GM18507 (cell line): Measurements from ENCODE around the gene CPED1.

ENCODE experiments used
- DNase-seq: peaks from one replicate; pipeline ENCODE4 v3.0.0; 2011; ENCODE audit warnings: low read depth; ENCODE audit not compliant: insufficient read length; ENCODE audit errors: extremely low spot score
- FAIRE-seq: peaks from 2 replicates; lab custom pipeline; 2011; peaks lifted over from hg19 to GRCh38; lab: Jason Lieb, UNC

CPED1 gene

DNA sequence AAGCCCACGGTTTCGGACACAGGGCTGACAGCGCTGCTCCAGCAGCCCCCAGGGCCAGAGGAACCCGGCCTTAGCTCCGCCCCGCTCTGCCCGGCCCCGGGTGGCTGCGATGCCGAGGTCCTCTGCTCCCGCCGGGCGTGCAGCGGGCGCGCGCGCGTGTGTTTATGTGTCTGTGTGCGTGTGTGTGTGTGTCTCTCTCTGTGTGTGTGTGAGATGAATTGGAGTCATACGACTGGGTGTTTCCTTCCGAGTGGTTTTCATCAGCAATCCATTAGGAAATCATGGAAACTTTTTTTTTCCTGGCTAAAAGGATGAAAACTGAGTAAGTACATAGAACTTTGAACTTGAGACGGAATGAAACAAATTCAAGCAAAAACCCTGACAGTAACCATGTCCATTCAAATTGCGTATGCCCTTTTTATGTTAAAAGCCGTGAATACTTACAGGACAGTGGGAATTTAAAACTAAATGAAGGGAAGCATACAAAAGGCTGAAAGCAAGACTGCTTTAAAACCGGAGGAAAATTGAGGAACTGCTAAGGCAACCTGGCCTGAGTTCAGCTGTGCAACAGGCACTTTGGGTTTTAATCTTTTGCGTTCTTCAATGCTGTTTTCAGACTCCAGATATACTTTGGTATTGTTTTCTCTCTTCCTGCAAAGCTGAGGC, at the start of gene CPED1:
Gene CPED1 (plus strand): TSS at position 121 of the 666 bp plus-strand sequence. CDS start 911 bp downstream, outside the sequence.
- DNase-seq (peak; percentile 15), FAIRE-seq (peak; percentile 31)

DNA sequence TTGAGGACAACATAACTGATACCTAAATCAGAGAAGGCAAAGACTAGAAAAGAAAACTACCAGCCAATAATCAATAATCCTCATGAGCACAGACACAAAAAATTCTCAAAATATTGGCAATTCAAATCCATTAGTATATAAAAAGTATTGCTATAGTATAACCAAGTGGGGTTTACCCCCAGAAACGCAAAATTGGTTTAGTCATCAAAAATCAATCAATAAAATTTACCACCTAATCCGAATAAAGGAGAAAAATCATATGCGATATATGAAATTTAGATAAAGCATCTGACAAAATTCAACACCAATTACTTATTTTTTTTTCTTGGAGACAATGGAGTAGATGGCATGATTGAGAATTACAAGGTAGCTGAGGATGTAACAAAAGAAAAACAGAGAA, 49.2 kb upstream of the CPED1 start:
- DNase-seq (no peak), FAIRE-seq (no peak)

DNA sequence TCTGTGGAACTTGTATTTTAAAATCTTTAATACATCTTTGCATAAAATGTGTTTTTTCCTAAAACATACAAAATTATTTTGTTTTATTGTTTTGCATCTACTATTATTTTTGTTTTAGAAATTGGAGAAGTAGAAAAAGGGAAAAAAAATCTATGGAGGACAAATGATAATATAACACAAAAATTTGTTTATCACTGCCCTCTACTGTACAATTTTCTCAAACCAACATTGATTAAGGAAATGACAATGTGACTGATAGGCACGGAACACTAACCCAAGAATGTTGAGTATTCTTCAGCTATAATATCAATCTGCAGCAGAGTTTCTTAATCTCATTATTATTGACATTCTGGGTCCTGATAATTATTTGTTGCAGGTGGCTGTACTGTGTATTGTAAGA, 47.4 kb upstream of the CPED1 start:
- FAIRE-seq (peak; percentile 88), DNase-seq (no peak)

DNA sequence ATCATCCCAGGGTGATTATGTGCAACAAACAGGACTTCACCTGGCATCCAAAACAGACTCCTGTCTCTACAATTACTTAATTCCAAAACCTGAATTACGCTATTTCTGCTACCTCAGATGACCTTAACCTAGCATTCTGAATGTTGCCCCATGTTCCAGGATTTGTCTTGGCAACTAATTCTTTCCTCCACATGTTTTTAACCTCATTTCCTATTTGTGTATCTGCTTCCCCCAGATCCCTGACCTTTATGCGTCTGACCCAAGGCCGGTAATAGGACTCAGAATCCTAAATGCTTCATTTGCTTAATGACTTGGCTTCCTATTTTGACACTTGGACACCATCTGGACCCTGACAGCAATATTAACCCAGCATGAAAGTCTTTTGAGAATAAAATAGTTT, 46.7 kb upstream of the CPED1 start:
- DNase-seq (no peak), FAIRE-seq (no peak)

DNA sequence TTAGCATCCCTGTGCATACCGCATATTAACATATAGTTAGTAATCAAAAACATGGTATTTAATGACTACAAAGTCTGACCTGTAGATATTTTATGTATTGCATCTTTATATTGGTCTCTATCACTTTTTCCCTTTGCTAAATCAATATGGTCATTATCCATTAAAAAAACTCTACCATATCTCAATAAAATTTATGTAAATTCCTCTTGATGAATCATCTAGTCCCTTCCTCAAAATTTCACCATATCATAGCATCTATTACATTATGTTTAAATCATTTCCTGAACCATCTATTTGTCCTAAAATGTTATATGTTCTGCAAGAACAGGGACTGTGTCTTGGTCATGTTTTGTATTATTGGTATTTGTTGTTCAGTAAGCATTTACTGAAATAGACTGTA, 45.6 kb upstream of the CPED1 start:
- no peak for DNase-seq
- no peak for FAIRE-seq

DNA sequence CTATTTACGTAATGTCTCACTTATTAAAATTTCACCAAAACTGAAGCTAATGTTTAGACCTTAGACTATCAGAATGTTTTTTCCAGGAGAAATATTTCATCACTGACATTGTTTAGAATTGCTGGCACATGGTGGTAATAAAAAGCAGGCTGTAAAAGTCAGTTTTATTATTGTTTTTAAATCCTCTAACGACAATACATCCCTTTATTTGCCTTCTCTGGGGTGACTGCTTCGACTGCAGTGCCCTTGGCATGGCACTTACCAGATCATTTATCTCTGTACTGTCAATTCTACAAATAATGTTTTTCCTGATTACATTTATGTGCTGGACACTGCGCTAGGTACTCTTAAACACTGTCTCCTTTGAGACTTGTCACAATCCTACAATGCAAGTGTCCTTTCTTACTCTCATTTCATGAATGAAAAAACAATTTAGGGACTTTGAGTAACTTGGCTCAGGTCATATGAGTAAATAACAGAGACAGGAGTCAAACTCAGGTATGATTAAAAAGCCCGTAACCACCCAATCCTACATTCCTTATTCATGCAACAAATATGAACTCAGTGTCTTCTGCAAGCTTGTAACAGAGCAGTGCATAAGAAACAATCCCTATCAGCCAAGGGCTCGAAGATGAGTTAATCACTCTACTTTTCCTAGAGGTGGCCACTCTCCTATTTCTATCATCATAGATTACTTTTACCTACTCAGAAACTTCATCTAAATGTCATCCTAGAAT, 43.5 kb upstream of the CPED1 start:
- no peak for FAIRE-seq
- no peak for DNase-seq

DNA sequence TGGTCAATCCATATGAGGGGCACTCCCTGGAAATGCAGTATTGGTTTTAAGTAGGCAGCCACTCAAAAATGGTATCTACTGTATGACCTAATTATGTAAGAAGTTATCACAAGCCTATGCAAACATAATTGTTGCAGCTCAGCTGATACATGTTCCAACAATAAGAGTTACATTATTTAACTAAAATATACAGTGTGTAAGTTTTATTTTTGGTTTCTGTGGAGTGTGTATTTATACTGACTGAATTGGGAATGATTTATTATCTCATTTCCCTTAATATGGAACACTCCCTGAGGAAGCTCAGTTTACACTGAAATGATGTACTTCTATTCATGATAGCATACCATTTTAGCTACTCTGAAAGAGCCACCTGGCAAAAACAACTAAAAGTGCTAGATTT, 40.5 kb upstream of the CPED1 start:
- no peak for DNase-seq
- no peak for FAIRE-seq

DNA sequence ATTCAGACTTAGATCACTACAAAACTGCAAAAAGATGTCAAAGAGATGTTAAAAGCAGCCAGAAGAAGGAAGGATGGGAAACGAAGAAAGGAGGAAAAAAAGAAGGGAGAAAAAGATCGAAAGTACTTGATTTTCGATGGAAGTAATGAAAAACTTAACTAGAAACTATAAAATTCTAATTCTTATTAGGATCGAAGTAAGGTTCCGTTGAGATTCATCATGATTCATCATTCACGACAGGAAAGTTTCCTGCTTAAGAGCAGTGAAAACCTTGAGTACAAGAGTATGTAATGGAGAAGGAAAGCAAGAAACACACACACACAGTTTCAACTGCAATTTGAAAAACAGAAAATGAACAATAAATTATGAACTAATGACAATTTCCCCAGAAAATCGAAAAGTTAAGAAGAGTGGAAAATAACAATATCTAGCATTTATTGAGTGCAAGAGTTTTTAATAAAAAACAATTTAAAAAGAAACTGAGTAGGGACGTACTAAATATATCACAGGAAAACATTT, 39.1 kb upstream of the CPED1 start:
- no peak for DNase-seq

DNA sequence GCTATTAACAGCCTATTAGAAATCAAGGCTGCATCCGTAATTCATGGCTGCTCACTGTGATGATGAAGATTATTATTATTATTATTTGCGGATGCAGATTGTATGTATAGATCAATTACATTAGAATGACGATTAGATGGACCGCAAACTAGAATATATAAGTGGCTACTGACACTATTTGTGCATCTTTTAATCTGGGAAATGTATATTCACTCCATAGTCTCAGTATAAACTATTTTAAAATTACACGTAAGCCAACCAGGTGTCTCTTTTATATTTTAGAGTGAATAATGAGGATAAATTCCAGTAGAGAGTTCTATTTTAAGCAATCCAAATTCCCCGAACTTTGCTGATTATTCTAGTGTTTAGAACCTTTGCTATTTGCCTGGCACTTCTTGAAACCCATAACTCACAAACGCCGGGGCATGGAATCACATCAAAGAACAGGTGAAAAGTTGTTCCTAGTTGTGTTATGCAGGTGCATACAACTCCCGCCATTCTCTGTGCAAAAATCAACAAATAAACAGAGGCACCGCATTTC, 38.4 kb upstream of the CPED1 start:
- DNase-seq, result no peak
- FAIRE-seq, result no peak

More for the DNA sequence above, 39.1 kb upstream of the CPED1 start:
- no peak for FAIRE-seq

DNA sequence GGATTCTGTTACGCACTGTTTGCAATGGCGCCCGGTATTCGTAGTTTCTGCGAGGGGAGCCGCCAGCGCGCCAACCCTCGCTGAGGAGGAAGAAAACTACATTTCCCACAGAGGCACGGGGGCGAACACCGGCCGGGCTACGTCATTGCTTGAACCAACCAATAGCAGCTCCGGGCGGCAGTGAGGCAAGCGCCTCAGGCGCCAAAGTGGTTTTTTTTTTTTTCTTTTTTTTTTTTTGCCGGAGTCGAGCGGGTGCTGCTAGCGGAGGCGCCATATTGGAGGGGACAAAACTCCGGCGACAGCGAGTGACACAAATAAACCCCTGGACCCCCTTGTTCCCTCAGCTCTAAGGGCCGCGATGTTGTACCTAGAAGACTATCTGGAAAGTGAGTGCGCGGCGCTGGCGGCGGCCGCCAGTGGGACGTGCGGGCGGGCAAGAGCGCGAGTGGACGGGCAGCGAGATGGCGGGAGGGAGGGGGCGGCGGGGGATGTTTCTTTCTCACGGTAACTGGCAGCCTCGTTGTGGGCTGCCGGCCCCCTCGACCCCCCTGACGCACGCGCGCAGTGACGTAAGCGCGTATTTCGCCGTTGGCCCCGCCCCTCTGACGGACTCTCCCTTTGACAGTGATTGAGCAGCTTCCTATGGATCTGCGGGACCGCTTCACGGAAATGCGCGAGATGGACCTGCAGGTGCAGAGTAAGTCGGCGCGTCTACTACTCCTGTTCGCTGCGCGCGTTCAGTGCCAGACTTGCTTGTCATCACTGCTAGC, 37.8 kb upstream of the CPED1 start, which contains the start of gene ING3:
Gene ING3 (plus strand): TSS at position 239 of the 770 bp plus-strand sequence. CDS start 120 bp downstream, at position 359.
- FAIRE-seq, result peak; percentile 98
- DNase-seq, result peak; percentile 74

DNA sequence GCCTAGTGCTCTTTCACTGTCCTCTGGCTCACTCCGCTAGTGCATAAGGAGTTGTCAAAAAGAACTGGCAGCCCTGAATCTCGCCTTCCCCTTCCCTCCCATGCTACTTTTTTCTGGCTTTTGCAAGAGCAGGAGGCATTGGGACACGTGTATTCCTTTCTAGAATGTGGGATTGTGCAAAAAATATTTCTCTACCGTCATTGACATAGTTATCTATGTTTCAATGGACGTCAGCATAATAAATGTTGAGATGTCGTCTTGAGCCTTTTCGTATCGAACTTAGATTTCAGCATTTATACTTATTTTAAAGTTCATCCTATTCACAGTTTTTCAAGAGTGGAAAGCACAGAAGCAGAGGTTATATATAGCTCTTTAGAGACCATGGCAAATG, 37.2 kb upstream of the CPED1 start:
- no peak for DNase-seq
- no peak for FAIRE-seq

DNA sequence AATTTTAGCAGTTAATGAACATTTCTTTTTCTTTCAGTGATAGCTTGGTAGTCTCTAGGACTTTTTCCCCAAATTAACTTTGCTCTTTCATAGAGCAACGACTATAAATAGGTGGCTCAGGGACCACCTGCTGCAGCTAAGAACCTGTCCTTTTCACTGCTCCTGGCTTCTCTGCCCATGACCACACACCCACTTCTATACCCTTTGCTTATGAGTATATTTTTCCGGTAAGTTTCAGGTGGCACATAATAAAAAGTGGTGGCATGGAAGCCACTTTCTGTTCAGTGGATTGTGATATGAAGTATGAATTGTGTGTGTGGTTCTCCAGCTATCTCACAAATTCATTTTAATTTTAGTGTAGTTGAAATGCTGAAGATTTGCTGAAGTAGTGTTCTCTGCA, 36.7 kb upstream of the CPED1 start:
- no peak for FAIRE-seq
- DNase-seq, result no peak

DNA sequence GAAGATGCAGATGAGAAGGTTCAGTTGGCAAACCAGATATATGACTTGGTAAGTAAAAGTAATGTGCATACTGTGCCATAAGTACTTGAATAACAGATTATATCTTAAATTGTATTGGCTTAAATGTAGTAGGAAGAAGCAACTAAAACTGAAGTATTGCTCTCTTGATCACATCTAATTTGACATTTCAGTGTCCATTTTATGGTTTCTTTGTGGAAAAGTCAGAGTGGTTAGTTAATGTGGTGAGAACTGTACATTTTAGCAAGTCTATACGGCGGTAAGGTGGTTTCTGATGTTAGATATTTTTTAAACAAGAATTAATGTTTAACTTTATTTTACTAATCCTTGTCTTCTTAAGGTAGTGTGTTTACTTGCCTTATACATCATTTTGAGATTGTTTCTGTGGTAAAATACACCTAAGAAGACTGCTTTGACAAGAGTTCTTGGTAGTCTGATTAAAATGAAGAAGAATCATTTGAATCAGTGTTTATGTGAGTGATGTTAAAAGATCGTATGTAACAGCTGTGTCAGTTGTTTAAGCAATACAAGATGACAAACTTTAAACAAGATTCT, 32.8 kb upstream of the CPED1 start:
- peak; percentile 2 for DNase-seq
- peak; percentile 80 for FAIRE-seq

DNA sequence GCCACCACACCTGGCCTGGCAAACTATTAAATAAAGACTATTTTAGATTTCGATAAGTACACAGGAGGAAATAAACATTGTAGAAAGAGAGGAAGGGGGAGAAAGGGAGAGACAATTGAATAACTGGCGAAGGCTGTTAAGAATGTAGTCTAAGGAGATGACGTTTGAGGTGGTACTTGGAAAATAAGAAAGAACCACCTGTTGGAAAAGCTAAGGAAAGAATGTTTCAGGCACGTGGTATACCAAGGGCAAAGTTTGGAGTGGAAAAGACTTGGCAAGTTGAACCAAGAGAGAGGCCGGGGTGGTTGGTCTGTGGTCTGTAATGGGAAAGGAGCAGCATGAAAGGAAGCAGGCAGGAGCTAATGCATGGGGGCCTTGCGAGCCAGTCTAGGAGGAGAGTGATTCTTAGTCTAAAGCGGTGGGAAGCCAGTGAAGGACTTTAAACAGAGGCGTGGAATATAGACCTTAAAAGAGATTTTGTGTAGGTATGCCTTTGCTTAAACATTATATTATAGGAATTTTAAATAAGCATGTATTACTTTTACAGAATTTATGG, 28.5 kb upstream of the CPED1 start:
- DNase-seq (no peak), FAIRE-seq (no peak)

DNA sequence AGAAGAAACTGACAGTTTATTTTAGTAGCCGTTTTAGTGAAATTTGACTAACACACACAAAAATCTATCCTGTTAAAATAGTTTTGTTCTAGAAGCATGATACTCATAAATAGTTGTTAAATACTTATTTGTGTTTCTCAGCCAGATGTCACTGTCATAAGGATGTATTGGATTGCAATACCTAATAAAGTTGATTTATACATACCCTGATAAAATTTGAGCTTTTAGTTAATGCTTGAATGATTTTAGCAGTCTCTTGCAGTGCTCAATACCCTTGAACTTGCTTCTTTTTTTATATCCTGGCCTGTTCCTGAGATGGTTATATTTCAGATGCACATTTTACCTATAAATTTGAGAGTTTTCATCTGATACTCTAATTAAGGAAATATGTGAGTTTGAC, 27.8 kb upstream of the CPED1 start:
- no peak for FAIRE-seq
- DNase-seq, result no peak

DNA sequence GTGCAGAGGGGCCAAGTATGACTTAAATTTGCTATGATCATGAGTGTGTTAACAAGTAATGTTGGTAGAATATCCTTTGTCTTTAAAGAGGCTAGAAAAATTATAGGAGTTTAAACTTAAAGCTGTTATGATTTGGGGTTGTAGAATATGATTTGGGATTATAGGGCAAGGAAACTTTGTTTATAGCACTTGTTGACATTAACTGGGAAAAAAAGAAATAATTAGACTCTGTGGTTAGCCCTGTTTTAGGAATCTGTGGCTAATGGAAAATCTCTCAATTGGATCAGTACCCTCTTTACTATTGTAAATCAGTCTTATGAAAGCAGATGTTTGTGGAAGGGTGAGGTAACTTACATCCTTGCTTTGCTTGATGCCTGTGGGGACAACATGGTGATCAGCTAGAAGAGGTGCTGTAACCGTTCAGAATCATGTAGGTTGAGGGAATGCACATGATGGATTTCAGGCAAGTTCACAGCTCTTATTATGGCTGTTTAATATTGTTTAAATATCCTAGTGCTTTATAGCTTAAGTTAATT, 26.8 kb upstream of the CPED1 start:
- DNase-seq (no peak), FAIRE-seq (peak; percentile 24)

DNA sequence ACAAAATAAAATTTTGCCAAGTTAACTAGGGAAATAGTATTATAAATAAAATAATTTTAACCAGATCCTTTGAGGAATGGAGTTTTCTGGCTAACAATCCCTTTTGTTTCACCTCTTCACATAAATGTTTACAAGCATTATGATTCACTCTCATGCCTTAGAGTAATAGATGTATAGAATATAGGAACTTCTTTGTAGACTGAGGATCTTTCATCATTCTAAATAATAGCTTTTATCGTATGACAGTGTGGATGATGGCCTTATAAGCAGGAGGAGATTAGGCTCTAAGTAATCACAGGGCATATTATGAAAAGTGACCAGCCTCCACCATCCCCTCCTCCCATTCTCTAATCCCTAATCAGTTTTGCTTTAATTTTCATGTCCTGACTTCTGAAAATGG, 24.4 kb upstream of the CPED1 start:
- DNase-seq (no peak), FAIRE-seq (no peak)

DNA sequence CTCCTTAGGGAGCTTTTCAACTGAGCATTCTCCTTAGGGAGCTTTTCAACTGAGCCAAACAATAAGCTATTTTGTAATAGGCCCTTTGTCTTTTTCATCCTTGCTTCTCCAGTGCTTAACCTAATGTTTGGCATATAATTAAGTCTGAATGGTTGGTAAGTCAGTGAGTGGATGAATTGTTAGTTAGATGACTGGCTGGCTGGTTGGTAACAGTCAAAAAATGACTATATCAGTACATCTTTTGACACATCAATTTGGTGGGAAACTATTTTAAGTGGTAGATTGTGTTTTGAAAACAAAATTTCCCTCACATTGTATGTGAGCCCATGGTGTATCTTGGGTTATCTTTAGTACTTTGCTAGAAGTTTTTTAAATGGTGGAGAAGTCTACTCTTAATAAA, 21.6 kb upstream of the CPED1 start:
- DNase-seq (no peak), FAIRE-seq (no peak)

DNA sequence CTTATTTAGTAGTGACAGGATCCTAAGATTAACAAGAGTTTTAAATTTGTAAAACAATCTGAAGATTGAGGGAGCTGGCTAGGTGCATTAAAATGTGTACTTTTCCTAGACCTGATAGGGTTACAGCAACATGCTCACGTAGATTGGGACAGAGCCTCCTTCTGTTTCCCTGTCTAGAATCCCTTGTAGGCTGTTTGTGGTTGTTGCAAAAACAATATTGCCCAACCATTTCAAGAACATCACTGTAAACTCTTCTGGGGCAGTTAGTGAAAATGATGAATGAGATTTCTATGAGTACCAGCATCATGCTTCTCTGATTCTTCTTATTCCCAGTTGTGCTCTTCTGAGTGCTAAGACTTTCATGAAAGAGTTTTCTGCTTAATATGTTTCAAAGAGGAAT, 14.7 kb upstream of the CPED1 start:
- FAIRE-seq (no peak), DNase-seq (no peak)
